Activated CD8-positive, alpha-beta T cell treated with anti-CD3 and anti-CD28 coated beads, Interleukin-2, amount 10 ng/mL, durations not matched to agents 7 days and 5 days (primary cell): ENCODE results near the gene CALM3. TPM values are rescaled to one million over a fixed set of nuclear protein-coding genes. Genes with fewer than 3 reads are reported as not detected.
"Not testable (repeated sequence)": the region's sequence is repeated elsewhere in the genome, so short reads cannot be mapped to it uniquely, and the experiment has no call there.

ENCODE experiments used
- ATAC-seq: fragments of 150-1000 bp; cut with Tn5 transposase; one replicate; pipeline ENCODE4 v1.10.0; 2021; ENCODE audit warnings: moderate library complexity
- CTCF ChIA-PET: fragments of 350-600 bp; sonication (Branson Sonifier 250); formaldehyde crosslinking; loops from one replicate; lab custom pipeline; 2021; ENCODE audit warnings: antibody characterized with exemption; lab: Charles Lee
- POLR2A ChIA-PET: fragments of 350-600 bp; sonication (Branson Sonifier 250); formaldehyde crosslinking; loops from one replicate; lab custom pipeline; 2021; ENCODE audit warnings: antibody characterized with exemption; lab: Charles Lee
- DNase-seq: peaks from one replicate; pipeline ENCODE4 v3.0.0-alpha.2; 2020
- H3K27ac Mint-ChIP-seq: one replicate; pipeline ENCODE4 v1.8.0; 2021; ENCODE audit warnings: mild to moderate bottlenecking, mixed read lengths
- H3K27me3 Mint-ChIP-seq: one replicate; pipeline ENCODE4 v1.8.0; 2021; ENCODE audit warnings: low read depth, mixed read lengths
- H3K36me3 Mint-ChIP-seq: one replicate; pipeline ENCODE4 v1.8.0; 2021; ENCODE audit warnings: low read depth, mixed read lengths
- H3K4me1 Mint-ChIP-seq: one replicate; pipeline ENCODE4 v1.8.0; 2021; ENCODE audit warnings: low read depth, mixed read lengths
- H3K4me3 Mint-ChIP-seq: one replicate; pipeline ENCODE4 v1.8.0; 2021; ENCODE audit warnings: mild to moderate bottlenecking, mixed read lengths
- H3K9me3 Mint-ChIP-seq: one replicate; pipeline ENCODE4 v1.8.0; 2022; ENCODE audit warnings: mixed read lengths; ENCODE audit not compliant: insufficient read depth
- total RNA-seq, 2 experiments: library from RNA; stranded (reverse); gene quantifications; one replicate each; pipeline ENCODE4 v1.2.3, GENCODE V29; 2021

CALM3 gene
- total RNA-seq, 2 experiments from 2014 or later: 646 to 682 TPM

DNA sequence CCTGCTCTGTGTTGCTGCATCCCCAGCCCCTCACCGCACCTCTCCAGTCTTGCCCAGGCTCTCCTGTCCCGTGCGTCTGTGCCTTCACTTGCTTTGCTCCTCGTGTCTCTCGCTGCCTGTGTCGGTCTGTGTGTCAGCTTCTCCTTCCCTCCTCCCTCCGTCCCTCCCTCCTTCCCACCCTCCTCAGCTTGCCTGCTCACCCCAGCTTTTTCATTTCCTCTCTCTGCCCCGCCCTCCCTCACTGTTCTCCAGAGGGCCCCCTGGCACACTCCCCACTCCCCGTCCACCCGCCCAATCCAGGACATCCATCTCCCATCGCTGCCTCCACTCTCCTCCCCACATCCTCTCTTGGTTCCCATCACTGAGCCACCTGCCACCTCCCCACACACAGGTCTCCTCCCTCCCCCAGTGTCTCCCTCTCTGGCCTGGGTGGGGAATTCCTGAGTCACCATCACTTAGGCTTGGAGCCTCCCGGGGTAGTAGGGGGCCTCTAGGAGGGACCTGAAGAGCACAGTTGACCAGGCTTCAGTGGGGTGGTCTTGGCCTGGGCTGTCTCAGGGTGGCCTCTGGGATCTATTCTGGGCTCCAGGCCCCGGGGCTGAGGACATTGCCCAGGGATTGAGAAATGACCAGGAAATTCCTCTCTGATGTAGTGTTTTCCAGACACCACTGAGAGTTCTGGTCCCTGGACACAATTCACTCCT is 24.0 kb downstream of the CALM3 start, which contains the start of gene PTGIR:
PTGIR (minus strand) TSS at position 132 of the 704 bp plus-strand sequence. CDS start 864 bp downstream, outside the sequence.
- POLR2A ChIA-PET: interaction anchor here (0.6 to 1.3 kb wide), 2 partner anchors 8 to 20 kb away, joined by 3 to 8 read pairs; no protein-coding TSS in a partner anchor
- ATAC-seq: peak; percentile 40

DNA sequence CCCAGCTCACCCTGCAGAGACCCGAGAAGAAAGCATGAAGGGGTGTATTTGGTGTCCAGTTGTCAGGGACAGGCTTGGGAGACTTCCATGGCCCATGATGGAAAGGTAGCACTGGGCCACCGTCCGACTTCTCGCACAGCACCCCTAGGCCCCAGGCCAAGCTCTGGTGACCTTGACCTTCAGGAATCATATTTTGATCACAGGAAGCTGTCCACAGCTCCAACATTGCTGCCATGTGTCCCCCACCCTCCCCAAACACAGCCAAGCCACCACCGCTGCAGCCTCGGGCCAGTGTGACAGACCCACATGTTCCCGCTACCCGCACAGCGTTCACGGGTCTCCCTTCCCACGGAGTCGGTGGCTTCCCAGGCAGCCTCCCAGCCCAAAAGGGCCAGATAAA is 24.6 kb downstream of the CALM3 start:
- no peak for ATAC-seq
- no peaks in the 10 kb centered on the region for H3K36me3 Mint-ChIP-seq
- no peak overlapping the region for H3K4me3 Mint-ChIP-seq
- no peak for DNase-seq
- no peaks in the 10 kb centered on the region for H3K9me3 Mint-ChIP-seq
- H3K27me3 Mint-ChIP-seq: no peaks in the 10 kb centered on the region
- POLR2A ChIA-PET: interaction anchor here (0.6 kb wide), 1 partner anchor 20 kb away, joined by 3 read pairs; no protein-coding TSS in a partner anchor
- H3K4me1 Mint-ChIP-seq: peaks cover 59% of the 10 kb centered on the region
- H3K27ac Mint-ChIP-seq: peak overlapping the region; percentile 84
- CTCF ChIA-PET: interaction anchor here (0.6 to 15.9 kb wide), 3 partner anchors 9 to 36 kb away, joined by 4 to 245 read pairs (median 10); partner anchors contain the start of gene DACT3

More for the DNA sequence above, 24.0 kb downstream of the CALM3 start, which contains the start of gene PTGIR:
- H3K4me1 Mint-ChIP-seq: peaks cover 65% of the 10 kb centered on the region
- H3K36me3 Mint-ChIP-seq: peaks cover 2% of the 10 kb centered on the region
- DNase-seq: peak; percentile 46
- H3K4me3 Mint-ChIP-seq: peak within 1 kb of the TSS; percentile 74
- peak within 1 kb of the TSS; percentile 84 for H3K27ac Mint-ChIP-seq
- H3K27me3 Mint-ChIP-seq: no peaks in the 10 kb centered on the region
- H3K9me3 Mint-ChIP-seq: no peaks in the 10 kb centered on the region
- CTCF ChIA-PET: interaction anchor here (1.1 to 15.9 kb wide), 3 partner anchors 8 to 37 kb away, joined by 3 to 245 read pairs (median 10); partner anchors contain the start of gene DACT3

DNA sequence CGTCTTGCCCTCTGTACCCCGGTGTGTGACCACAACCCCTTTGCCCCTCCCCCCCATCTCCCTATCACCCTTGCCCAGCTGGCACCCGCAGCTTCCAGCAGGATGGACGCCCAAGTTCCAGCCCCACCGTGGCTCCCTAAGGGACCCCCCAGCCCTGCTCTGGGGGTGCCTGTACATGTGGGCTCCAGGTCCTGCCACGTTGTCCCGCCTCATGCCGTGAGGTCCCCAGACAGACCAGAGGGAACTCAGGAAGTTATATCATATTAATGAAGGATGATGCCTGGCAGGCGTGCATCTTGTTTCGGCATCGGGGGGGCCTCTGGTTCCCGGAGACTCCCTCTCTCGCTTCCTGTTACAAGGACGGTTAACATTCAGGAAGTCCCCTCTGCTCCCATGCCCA is 25.3 kb downstream of the CALM3 start:
- Mint-ChIP-seq H3K27me3 (no peaks in the 10 kb centered on the region), H3K9me3 (no peaks in the 10 kb centered on the region), H3K27ac (no peak overlapping the region), H3K4me3 (no peak overlapping the region), H3K36me3 (no peaks in the 10 kb centered on the region), H3K4me1 (peaks cover 52% of the 10 kb centered on the region)
- no peak for DNase-seq
- CTCF ChIA-PET: interaction anchor here (2.5 to 15.9 kb wide), 2 partner anchors 10 to 35 kb away, joined by 10 to 245 read pairs; partner anchors contain the start of gene DACT3
- no peak for ATAC-seq
- POLR2A ChIA-PET: no interaction called here

DNA sequence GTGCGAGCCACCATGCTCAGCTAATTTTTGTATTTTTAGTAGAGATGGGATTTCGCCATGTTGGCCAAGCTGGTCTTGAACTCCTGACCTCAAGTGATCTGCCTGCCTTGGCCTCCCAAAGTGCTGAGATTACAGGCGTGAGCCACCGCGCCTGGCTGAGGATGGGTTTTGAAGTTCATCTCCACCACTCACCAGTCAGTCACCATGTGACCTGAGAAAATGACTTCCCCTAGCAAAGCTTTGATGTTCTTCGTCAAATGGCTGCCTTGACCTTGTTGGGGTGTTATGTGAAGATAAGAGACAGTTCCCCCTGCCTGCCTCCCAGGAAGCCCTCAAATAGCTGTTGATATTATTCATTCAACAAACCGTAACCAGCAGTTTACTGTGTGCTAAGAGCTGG is 27.8 kb downstream of the CALM3 start:
- H3K9me3 Mint-ChIP-seq, H3K4me3 Mint-ChIP-seq, DNase-seq, ATAC-seq, H3K27me3 Mint-ChIP-seq, H3K36me3 Mint-ChIP-seq: not testable (repeated sequence)
- ChIA-PET CTCF (interaction anchor here (1.3 to 15.9 kb wide), 3 partner anchors 12 to 99 kb away, joined by 3 to 245 read pairs (median 13); partner anchors contain the start of gene DACT3), POLR2A (interaction anchor here (0.6 to 3.3 kb wide), 3 partner anchors 10 to 51 kb away, joined by 3 to 21 read pairs (median 3); partner anchors contain the start of gene DACT3)
- H3K27ac Mint-ChIP-seq: peak overlapping the region; percentile 20
- peaks cover 48% of the 10 kb centered on the region for H3K4me1 Mint-ChIP-seq

DNA sequence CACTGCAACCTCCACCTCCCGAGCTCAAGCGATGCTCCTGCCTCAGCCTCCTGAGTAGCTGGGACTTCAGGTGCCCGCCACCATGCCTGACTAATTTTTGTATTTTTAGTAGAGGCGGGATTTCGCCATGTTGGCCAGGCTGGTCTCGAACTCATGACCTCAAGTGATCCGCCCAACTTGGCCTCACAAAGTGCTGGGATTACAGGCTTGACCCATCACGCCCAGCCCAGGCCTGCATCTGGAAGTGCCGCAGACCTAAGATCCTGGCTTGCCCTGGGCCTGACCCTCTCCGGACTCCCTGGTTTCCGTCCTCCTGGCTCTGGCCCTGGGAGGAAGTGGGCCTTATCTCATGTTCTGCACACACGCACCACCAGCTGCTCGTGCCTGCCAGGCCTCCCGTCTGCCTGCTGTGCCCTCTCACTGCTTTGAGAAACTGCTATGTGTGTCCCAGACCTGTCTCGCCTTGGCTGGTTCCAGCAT is 28.5 kb downstream of the CALM3 start:
- Mint-ChIP-seq H3K9me3 (no peaks in the 10 kb centered on the region), H3K27ac (no peak overlapping the region)
- POLR2A ChIA-PET: interaction anchor here (1.1 to 3.3 kb wide), 2 partner anchors 11 to 31 kb away, joined by 3 to 21 read pairs; partner anchors contain the start of gene DACT3

DNA sequence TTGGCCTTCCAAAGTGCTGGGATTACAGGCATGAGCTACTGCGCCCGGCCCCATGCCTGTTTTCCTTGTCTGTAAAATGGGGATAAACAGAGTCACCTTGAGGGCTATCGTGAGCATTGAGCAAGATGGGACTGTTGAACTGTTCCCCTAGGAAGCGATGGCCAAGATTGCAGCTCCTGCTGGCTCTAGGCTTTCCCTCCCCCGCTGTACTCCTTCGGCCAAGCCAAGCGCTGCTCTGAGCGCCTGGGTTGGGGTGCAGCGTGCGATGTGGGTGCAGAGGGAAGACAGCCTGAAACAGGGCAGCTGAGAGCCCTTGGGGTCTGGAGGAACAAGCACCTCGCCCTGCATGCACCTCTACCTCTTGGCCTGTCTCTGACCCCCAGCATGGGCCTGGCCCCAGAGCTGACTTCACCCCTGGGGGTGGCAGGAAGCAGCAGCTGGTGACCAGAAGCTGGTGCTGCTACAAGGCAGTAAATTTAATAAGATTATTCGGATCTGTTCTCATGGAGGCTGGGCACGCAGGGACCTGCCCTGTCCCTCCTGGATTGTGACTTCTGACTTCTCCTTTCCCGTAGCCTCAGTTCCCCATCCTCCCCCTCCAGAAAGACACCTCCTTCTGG is 29.6 kb downstream of the CALM3 start:
- H3K27ac Mint-ChIP-seq: no peak overlapping the region
- POLR2A ChIA-PET: interaction anchor here (1.0 to 3.3 kb wide), 4 partner anchors 9 to 29 kb away, joined by 3 to 21 read pairs (median 6); no protein-coding TSS in a partner anchor

More for the DNA sequence above, 28.5 kb downstream of the CALM3 start:
- peaks cover 46% of the 10 kb centered on the region for H3K4me1 Mint-ChIP-seq
- H3K36me3 Mint-ChIP-seq: no peaks in the 10 kb centered on the region
- no peak overlapping the region for H3K4me3 Mint-ChIP-seq
- CTCF ChIA-PET: interaction anchor here (1.3 to 15.9 kb wide), 3 partner anchors 13 to 100 kb away, joined by 3 to 245 read pairs (median 13); partner anchors contain the start of gene DACT3
- DNase-seq: no peak
- ATAC-seq: no peak
- no peaks in the 10 kb centered on the region for H3K27me3 Mint-ChIP-seq

DNA sequence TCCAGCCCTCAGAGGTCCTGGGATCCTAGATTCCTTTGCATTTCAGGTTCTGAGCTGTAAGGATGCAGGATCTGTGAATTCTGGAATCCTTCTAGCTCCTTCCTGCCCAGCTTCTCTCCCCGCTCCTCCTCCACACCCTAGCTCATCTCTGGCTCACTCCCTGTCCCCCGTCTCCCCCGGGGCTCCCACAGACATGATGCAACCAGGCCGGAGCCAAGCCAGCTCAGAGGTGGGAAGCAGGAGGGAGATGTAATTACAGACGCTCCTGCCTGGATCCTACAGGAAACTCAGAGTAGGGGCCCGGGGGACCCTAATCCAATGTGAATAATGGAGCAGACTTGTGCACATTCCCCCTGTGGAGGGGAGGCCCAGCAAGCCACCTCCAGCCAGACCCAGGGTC is 30.4 kb downstream of the CALM3 start:
- CTCF ChIA-PET: interaction anchor here (0.7 to 15.9 kb wide), 5 partner anchors 8 to 122 kb away, joined by 3 to 245 read pairs (median 3); partner anchors contain the start of gene DACT3
- no peaks in the 10 kb centered on the region for H3K9me3 Mint-ChIP-seq

More for the DNA sequence above, 29.6 kb downstream of the CALM3 start:
- Mint-ChIP-seq H3K9me3 (no peaks in the 10 kb centered on the region), H3K4me3 (no peak overlapping the region), H3K4me1 (peaks cover 40% of the 10 kb centered on the region), H3K27me3 (peaks cover under 1% of the 10 kb centered on the region), H3K36me3 (no peaks in the 10 kb centered on the region)
- no peak for ATAC-seq
- DNase-seq: no peak
- CTCF ChIA-PET: interaction anchor here (0.7 to 15.9 kb wide), 4 partner anchors 9 to 123 kb away, joined by 3 to 245 read pairs (median 17); partner anchors contain the start of gene DACT3

DNA sequence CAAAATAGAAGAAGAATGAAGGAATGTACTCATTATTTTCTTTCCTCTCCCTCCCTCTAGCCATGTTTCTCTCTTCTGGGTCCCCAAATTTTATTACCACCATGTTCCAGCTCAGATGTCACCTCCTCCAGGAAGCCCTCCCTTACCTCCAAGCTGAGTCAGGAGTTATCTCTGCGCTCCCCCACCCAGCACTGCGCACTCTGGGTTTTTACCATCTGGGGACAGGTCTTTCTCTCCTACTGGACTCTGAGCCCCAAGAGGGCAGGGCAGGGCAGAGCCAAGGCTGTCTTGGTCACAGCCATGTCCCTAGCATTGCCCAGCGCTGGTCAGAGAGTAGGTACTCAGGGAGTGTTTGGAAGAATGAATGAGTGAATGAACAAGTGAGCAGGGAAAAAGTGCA is 32.0 kb downstream of the CALM3 start:
- H3K27ac Mint-ChIP-seq: peak overlapping the region; percentile 81
- H3K27me3 Mint-ChIP-seq: peaks cover 2% of the 10 kb centered on the region
- POLR2A ChIA-PET: interaction anchor here (1.0 to 2.7 kb wide), 6 partner anchors 9 to 32 kb away, joined by 3 to 14 read pairs (median 7); partner anchors contain the start of genes CALM3 and PTGIR
- ATAC-seq: no peak
- DNase-seq: no peak
- H3K36me3 Mint-ChIP-seq: no peaks in the 10 kb centered on the region
- peak overlapping the region; percentile 73 for H3K4me3 Mint-ChIP-seq
- H3K4me1 Mint-ChIP-seq: peaks cover 36% of the 10 kb centered on the region
- CTCF ChIA-PET: interaction anchor here (1.1 to 15.9 kb wide), 6 partner anchors 9 to 116 kb away, joined by 3 to 245 read pairs (median 4); partner anchors contain the start of gene DACT3
- no peaks in the 10 kb centered on the region for H3K9me3 Mint-ChIP-seq

More for the DNA sequence above, 30.4 kb downstream of the CALM3 start:
- H3K36me3 Mint-ChIP-seq: no peaks in the 10 kb centered on the region
- POLR2A ChIA-PET: interaction anchor here (1.2 to 3.3 kb wide), 4 partner anchors 13 to 30 kb away, joined by 3 to 21 read pairs (median 6); no protein-coding TSS in a partner anchor
- H3K4me1 Mint-ChIP-seq: peaks cover 41% of the 10 kb centered on the region
- ATAC-seq (no peak), DNase-seq (no peak)
- H3K27me3 Mint-ChIP-seq: peaks cover 2% of the 10 kb centered on the region
- no peak overlapping the region for H3K27ac Mint-ChIP-seq
- H3K4me3 Mint-ChIP-seq: no peak overlapping the region

DNA sequence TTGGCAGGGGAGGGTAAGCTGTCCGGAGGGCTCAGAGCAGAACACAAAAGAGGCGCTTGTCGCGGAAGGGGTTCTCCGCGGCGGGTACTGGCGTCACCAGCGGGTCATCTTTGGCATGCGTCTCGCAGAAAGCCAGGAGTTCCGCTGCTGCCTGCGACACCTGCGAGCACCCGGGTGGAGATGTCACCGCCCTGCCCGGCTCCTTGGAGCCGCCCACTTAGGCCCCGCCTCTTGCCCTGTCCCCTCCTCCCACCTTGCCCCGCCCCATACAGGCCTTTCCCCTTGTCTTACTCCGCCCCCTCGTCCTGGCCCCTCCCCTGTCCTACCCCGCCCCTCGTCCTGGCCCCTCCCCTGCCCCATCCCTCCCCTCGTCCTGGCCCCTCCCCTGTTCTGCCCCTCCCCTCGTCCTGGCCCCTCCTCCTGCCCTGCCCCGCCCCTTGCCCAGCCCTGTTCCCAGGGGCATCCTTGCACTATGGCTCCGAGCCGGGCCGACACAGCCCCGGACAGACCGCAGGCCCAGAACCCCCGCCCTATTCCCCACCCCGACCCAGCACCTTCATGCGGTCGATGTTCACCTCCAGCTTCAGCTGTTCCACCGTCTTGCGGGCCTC is 33.0 kb downstream of the CALM3 start:
- CTCF ChIA-PET: interaction anchor here (1.0 to 15.9 kb wide), 6 partner anchors 10 to 115 kb away, joined by 3 to 245 read pairs (median 4); partner anchors contain the start of gene DACT3
- DNase-seq (peak; percentile 96), ATAC-seq (peak; percentile 70)
- Mint-ChIP-seq H3K4me3 (peak overlapping the region; percentile 73), H3K27ac (peak overlapping the region; percentile 81), H3K27me3 (peaks cover 2% of the 10 kb centered on the region), H3K4me1 (peaks cover 27% of the 10 kb centered on the region), H3K36me3 (no peaks in the 10 kb centered on the region), H3K9me3 (no peaks in the 10 kb centered on the region)
- POLR2A ChIA-PET: interaction anchor here (1.3 to 2.7 kb wide), 4 partner anchors 10 to 23 kb away, joined by 4 to 14 read pairs (median 9); partner anchors contain the start of gene PTGIR

DNA sequence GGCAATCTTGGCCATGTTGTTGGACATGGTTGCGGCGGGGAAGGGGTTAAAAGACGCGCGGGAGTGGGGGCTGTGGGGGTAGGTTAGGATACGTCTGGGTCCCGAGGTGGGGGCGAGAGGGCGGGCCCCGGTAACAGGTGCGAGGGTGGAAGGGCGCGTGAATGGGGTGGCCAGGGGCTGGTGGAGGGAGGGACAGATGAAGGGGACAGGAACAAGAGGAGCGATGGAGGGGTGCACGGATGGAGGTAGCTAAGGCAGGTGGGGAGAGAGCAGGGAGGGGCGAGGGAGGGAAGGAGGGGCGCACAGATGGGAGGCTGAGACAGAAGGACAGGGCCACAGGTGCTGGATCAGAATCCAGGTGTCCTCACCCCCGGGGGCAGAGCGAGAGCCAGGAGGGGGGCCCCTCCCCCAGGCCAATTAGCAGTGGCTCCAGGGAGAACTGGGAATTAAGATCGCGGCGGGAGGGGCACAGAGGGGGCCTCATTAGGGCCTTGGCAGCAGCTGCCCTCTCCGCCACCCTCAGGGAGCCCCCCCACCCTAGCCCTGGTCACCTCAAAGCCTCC is 33.6 kb downstream of the CALM3 start:
- no peaks in the 10 kb centered on the region for H3K36me3 Mint-ChIP-seq
- CTCF ChIA-PET: interaction anchor here (1.0 to 15.9 kb wide), 4 partner anchors 18 to 106 kb away, joined by 3 to 245 read pairs (median 18); partner anchors contain the start of gene DACT3
- POLR2A ChIA-PET: interaction anchor here (0.6 to 2.7 kb wide), 3 partner anchors 18 to 111 kb away, joined by 3 to 14 read pairs (median 4); no protein-coding TSS in a partner anchor
- H3K9me3 Mint-ChIP-seq: no peaks in the 10 kb centered on the region
- H3K27me3 Mint-ChIP-seq: peaks cover 2% of the 10 kb centered on the region
- H3K4me1 Mint-ChIP-seq: peaks cover 27% of the 10 kb centered on the region
- DNase-seq: no peak
- H3K4me3 Mint-ChIP-seq: peak overlapping the region; percentile 39
- no peak for ATAC-seq
- no peak overlapping the region for H3K27ac Mint-ChIP-seq
